GM19467 (cell line): ENCODE data around the gene SCN8A.
"Not testable (repeated sequence)": the region's sequence is repeated elsewhere in the genome, so short reads cannot be mapped to it uniquely, and the experiment has no call there.

ENCODE experiments used
- ATAC-seq: cut with Tn5 transposase; IDR thresholded peaks from one replicate; pipeline ENCODE4 v1.9.1; 2021; ENCODE audit warnings: mild to moderate bottlenecking, moderate library complexity; ENCODE audit not compliant: unreplicated experiment

The SCN8A gene

DNA sequence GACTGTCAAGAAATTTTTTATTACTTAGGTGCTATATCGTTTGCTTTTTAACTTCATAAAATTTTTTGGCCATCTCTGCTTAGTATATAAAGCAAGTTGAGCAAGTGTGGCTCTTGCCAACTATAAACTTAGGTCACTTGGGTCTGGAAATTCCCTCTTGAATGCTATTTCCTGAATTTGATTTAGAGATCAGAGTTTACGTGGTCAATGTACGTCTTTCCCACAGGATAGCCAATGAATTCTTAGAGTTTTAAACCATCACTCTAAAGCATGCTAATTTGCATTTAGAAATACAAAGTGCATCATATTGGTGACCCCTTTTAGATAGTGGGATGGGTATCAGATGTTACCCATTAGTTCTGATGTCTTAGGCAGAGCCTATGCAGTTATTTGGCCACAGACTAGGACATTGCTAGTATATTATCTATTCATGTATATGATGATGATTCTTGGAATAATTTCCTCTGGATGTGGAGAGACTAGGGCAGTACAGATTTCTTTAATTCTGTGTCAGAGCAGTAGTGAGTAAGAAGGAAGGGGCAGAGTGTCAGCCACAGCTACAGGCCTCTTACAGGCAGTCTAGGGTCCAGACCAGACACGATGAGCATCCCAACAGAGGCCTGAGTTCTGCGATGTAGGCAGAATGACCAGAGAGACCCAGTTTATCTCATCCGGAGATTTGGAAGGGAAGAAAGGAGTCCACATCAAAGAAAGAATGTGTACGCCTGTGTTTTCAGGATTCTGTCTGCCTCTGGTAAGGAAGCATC lies 30.3 kb downstream of the SCN8A start:
- ATAC-seq = no peak

DNA sequence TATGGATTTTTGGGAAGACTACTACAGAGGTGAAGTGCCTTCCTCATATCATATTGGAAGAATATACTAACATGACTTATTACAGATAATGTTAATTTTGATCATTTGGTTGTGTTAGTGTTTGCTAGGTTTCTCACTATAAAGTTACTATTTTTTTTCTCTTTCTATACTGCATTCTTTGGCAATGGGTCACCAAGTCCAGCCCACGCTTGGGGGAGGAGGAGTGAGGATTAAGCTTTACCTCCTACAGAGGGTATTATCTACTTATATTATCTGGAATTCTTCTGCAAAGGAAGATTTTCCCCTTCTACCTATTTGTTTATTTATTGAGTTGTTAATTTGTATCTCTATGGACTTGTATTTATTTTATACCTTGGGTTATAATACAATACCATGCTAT lies 31.5 kb downstream of the SCN8A start:
- no peak for ATAC-seq

DNA sequence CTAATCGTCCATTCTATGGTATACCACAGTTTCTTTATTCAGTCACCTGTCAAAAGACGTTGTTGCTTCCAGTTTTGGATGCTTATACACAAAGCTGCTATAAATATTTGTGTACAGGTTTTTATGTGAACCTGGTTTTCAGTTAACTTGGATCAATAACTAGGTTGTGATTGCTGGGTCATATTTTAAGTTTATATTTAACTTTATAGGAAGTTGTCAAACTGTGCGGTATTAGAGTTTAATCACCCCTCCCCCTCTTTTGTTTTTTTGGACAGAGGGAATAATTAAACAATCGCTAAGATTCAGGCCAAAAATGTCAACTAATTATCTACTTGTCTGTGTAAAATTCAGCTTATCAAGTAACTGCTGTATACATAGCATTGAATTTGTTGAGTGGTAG lies 34.3 kb downstream of the SCN8A start:
- ATAC-seq = no peak

DNA sequence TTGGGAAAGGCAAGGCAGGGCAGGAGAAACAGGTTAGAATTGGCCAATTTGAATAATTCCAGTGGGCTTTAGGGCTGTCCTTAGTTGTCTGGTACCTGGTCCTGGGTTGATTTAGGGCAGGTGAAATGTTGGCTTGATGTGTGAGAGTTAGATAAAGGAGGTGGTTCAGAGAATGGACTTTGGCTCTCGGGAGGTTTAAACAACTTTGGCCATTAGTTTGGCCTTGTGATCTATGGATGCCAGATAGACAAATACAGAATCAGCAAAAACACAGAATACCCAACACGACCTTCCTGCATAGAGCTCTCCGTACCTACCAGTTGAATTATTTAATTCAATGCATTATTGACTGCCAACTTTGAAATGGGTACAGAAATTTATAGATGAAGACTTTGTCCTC lies 35.1 kb downstream of the SCN8A start:
- ATAC-seq = no peak

DNA sequence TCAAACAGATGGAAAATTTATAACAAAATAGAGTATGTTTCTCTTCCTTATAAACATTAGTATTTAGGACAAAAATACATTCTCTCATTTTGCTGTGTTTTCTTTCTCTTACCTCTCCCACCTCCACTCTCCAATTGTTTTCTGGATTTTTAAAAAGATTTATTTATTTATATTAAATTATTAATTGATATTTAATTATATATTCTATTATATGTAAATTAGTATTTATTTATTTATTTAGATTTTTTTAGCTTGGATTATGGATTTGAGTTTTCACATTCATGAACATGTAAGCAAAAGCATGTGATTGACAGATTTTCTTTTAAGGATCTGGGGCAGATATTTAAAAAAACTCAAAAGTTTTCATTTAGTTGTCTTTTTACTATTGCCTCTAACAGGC lies 35.6 kb downstream of the SCN8A start:
- no peak for ATAC-seq

DNA sequence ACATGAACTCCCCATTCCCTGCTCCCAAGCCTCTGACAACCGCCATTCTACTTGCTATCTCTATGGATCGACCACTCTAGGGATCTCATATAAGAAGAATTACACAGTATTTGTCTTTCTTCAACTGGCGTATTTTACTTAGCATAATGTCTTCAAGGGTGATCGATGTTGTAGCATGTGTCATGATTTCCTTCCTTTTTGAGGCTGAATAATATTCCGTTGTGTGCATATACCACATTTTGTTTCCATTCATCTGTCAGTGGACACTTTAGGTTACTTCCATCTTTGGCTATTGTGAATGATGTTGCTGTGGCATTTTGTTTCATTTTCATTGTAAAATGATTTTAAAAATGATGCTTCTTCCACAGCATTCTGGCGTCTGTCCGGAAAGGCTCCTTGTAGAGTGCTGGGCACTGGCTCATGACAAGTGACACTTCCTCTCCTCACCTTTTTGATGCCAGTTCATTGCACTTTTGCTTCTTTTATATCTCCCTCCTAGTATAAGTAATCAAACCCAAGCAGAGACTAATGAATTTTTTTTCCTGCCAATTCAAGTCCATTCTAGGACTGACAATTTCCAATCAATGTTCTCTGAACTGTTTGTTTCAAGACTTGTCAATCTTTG lies 39.3 kb downstream of the SCN8A start:
- ATAC-seq = no peak

DNA sequence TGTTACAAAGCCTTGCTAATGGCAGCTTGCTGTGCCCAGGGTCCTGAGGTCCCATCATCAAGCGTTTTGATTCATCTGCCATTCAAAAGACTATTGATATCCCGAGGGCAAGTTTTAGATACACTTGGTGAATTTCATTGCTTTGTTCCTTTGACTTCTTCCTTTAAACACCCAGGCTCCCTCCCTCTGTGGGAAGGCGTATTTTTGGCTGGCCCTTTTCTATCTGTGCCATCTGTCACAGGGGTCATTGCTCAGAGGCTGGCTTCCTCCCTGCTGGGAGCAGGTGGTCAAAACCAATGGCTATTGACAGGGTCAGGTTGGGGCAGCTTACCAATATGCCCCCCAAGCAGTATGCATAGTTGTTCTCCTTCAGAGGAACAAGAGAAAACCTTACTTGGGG lies 40.0 kb downstream of the SCN8A start:
- ATAC-seq = no peak

DNA sequence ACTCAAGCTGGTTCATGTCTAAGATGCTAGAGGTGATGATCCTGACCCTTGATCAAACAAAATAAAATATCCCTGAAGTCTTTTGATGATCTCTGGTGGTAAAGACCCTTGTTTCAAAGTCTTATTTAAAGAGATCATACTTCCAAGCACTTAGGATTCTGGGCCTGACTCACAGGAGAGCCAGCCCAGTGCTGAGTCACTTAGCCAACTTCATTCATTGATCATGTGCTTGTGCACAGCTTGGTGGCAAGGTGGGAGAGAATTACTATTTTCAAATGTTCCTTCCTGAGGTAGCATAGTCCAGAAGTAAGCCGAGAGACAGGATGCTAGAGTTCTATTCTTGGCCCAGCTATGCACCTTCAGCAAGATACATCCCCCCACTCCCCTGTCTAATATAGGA lies 40.6 kb downstream of the SCN8A start:
- no peak for ATAC-seq

DNA sequence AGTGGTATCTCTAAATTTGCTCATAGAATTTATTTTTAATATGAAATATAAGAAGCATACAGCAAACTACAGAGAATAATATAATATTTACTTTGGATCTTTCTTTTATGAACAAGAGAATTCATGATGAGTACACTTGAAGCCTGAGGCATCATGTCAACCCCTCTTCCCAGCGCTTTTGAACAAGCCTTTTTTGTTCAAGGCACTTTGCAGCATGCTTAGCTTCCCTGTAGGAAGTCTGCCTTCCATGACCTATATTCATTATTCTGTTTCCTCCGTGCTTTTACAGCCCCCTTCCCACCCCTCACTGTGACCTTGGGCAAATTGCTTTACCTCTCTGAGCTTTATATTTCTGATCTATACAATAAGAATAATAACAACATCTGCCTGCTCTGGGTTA lies 41.6 kb downstream of the SCN8A start:
- no peak for ATAC-seq

DNA sequence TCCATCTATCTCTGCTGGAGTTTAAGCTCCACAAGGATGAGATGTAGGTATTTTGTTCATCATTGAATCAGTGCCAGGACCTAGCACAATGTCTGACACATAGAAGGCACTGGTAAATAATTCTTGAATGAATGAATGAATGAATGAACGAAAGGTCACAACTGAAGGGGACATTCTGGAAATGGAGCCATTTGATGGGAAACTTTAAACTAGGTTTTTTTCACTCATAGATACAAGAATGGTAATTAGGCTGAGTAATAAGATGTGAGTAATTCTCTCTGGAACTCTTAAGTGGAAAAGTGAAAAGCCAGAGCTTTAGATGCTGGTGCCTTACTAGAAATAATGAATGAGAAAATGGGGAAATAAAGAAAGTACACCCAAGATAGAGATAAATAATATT lies 44.3 kb downstream of the SCN8A start:
- no peak for ATAC-seq

DNA sequence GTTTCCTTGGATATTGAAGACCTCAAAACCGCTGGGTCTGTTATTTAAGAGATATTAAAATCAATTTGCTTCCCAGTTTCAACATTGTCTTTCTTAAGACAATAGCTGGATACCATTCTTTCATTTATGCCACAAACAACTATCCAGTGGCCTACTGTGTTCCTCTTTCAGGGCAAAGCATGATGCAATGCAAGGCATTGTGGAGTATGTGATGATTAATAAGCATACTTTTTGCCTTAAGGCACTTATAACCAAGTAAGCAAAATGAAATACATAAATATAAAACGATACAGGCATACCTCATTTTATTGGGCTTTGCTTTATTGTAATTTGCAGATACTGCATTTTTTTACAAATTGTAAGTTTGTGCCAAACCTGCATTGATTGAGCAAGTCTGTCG lies 45.5 kb downstream of the SCN8A start:
- ATAC-seq = no peak

DNA sequence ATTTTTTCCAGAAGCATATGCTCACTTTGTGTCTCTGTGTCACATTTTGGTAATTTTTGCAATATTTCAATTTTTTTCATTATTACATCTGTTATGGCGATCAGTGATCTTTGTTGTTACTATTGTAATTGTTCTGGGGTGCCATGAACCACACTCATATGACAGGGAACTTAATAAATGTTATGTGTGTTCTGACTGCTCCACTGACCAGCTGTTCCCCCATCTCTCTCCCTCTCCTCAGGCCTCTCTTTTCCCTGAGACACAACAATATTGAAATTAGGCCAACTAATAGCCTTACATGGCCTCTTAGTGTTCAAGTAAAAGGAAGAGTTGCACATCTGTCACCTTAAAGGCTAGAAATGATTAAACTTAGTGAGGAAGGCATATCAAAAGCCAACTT lies 46.0 kb downstream of the SCN8A start:
- no peak for ATAC-seq

DNA sequence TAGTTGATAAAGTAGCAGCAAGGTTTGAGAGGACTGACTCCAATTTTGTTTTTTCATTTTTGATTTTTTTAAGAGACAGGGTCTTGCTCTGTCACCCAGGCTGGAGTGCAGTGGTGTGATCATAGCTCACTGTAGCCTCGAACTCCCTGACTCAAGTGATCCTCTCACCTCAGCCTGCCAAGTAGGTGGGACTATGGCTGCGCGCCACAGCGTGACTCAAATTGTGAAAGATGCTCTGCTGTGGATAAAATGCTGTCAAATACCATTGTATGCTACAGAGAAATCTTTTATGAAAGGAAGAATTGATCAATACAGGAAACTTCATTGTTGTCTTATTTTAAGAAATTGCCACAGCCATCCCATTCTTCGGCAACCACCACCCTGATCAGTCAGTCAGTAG lies 48.3 kb downstream of the SCN8A start:
- ATAC-seq = no peak

DNA sequence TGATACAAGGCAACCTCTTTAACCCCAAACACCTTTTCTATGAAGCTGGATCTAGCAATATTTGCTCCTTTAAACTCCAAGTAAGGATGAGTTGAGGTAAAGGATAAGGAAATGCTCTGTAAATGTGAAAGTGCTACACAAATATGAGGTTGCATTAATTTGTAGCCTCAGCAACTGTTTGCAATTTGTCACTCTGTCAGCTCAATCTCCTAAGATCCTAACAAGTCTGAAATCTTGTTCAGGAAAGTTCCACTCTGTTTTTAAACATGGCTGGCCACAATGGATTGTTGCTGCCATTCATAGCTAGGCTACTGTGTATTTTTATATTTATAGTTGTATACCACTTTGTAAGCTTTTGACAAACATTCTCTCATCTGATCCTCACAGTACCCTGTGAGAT lies 51.3 kb downstream of the SCN8A start:
- ATAC-seq = no peak

DNA sequence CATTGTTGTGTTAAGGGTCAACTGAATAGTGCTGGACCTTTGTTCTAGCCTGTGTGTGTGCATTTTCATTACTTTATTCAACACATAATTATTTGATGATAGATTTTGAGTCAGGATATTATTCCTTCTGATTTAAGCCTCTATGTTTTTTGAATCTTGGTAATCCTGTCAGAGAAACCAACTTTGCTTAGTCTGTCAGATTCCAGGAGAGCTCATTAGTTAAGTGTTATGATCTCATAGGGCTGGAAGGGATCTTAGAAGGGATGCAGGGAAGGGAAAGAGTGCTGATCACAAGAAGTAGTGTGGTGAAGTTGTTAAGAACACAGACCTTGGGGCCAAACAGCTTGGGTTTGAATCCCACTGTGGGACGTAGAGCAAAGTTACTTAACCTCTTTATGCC lies 52.9 kb downstream of the SCN8A start:
- ATAC-seq = no peak

DNA sequence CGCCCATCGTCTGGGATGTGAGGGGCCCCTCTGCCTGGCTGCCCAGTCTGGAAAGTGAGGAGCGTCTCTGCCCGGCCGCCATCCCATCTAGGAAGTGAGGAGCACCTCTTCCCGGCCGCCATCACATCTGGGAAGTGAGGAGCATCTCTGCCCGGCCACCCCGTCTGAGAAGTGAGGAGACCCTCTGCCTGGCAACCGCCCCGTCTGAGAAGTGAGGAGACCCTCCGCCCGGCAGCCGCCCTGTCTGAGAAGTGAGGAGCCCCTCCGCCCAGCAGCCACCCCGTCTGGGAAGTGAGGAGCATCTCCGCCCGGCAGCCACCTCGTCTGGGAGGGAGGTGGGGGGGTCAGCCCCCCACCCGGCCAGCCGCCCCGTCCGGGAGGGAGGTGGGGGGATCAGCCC lies 53.7 kb downstream of the SCN8A start:
- ATAC-seq = not testable (repeated sequence)

DNA sequence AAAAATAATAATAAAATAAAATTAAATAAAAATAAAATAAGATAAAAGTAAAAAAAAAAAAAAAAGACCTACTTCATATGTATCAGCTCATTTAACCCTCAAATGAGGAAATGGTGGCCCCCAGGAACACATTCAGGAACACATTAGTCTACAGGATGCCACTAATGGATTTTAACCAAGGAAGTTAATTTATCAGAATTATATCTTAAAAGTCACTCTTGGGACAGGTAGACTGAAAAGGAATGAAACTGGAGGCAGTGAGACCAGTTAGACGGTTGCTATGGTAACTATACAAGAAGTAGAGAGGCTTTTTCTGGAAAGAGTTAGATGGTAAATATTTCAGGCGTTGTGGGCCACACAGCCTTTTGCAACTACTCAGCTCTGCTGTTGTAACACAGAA lies 54.9 kb downstream of the SCN8A start:
- no peak for ATAC-seq

DNA sequence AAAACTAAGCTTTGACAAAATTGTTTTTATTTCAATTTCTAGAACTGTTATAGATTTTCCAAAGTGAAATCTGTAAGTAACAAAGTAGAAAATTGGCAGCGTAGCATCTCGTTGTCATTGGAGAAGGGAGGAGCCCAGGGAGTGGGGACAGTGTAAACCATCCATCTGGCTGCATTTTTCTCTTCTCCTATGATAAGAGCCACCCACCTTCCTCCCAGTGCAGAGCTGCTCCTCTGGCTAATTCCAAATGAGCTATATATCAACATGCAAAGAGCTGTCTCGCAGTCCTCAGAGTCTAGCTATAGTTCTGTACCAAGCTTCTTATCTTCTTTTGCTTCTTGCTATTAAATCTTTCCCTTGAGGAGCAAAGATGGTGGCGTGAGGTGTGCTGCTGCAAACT lies 56.6 kb downstream of the SCN8A start:
- no peak for ATAC-seq

DNA sequence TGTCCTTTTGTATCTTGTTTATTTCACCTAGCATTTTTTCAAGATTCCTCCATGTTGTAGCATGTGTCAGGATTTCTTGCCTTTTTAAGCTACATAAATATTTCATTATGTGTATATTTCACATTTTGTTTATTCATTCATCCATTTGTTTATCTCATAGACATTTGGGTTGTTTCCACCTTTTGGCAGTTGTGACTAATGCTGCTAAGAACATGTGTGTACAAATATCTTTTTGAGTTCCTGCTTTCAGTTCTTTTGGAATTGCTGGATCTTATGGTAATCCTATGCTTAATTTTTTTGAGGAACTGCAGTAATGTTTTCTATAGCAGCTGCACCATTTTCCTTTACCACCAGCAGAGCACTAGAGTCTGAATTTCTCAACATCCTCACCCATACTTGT lies 62.4 kb downstream of the SCN8A start:
- ATAC-seq = no peak

DNA sequence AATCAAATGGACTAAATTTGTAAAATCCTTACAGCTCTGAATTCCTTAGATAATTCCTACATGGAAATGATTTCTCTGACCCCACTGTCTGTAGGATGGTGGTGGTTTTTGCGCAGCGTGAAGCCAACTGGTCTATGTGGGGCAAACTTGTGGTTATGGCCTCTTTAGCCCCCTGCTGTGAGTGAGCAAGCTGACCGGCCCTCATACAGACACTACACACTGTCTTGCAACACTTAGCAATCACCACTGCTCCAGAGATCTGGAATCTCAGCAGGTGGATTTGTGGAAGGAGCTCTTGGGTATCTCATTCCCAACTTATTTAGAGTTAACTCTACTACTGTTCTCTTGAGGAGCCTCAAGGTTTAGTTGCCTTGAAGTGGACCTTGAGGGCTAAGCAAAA lies 70.2 kb downstream of the SCN8A start:
- no peak for ATAC-seq

DNA sequence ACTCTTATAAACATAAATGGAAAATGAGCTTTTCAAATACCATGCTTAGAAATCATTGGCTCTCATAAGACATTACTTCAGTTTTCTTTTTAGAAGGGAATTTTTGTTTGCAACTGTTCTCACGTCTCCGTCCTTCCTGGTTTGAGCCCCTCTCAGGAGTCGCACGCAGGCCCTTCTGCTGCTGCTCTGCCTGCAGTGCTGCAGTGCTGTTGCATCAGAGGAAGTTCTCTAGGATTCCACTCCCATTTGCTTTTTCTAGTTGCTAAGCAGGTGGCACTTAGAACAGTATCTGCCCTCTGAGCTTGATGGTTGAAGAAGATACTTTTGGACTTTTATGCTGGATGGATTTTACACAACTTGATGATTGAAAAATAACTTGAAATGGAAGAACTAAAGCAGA lies 70.8 kb downstream of the SCN8A start:
- ATAC-seq = no peak

DNA sequence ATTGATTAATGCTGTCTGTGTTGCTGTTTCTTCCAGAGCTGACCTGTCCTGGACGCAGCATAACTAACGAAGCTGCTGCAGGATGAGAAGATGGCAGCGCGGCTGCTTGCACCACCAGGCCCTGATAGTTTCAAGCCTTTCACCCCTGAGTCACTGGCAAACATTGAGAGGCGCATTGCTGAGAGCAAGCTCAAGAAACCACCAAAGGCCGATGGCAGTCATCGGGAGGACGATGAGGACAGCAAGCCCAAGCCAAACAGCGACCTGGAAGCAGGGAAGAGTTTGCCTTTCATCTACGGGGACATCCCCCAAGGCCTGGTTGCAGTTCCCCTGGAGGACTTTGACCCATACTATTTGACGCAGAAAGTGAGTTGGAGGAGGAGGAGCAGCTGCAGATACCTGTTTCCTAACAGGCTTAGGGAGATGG lies 71.7 kb downstream of the SCN8A start:
- ATAC-seq = no peak

DNA sequence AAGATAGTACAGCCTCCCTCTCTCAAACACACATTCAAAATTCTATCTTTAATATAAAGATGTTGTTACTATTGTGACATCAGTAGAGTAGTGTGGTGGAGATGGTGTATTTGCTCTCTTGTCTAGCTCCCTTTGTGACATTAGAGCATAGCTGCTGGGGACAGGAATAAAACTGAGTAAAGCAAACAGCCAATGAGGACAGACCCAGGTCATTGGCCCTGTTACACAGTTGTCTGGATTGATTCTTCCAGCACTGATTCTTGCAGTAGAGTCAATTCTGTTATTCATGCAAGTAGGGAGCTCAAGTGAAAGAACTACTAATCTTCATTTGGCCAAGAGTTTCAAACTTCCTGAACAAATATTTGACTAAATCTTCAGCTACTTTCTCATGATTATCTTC lies 72.4 kb downstream of the SCN8A start:
- ATAC-seq = no peak
